H9 (cell line): ENCODE results near the gene NME4. TPM values are rescaled to one million over a fixed set of nuclear protein-coding genes. Genes with fewer than 3 reads are reported as not detected.

Experiments used
- DNase-seq: peaks from one replicate; pipeline ENCODE4 v3.0.0-alpha.2; 2017
- H2AFZ ChIP-seq: one replicate; pipeline ENCODE4 v1.6.1; 2013; ENCODE audit warnings: mild to moderate bottlenecking, low read length, control low read depth, moderate library complexity
- H2AK5ac ChIP-seq: 2 replicates; pipeline ENCODE4 v1.6.1; 2013; ENCODE audit warnings: low read length, control low read depth, mixed read lengths; ENCODE audit not compliant: insufficient read length
- H2BK120ac ChIP-seq: one replicate; pipeline ENCODE4 v1.6.1; 2013; ENCODE audit warnings: low read depth, mild to moderate bottlenecking, low read length, control low read depth, inconsistent platforms; ENCODE audit not compliant: poor library complexity, severe bottlenecking
- H2BK12ac ChIP-seq: 2 replicates; pipeline ENCODE4 v1.6.1; 2013; ENCODE audit warnings: low read length, control low read depth, mixed read lengths, low read depth; ENCODE audit not compliant: insufficient read length
- H2BK15ac ChIP-seq: 2 replicates; pipeline ENCODE4 v1.6.1; 2013; ENCODE audit warnings: low read depth, low read length, control low read depth
- H2BK20ac ChIP-seq: one replicate; pipeline ENCODE4 v1.6.1; 2013; ENCODE audit warnings: low read depth, mild to moderate bottlenecking, low read length, control low read depth, inconsistent platforms; ENCODE audit not compliant: poor library complexity, severe bottlenecking
- H2BK5ac ChIP-seq: 2 replicates; pipeline ENCODE4 v1.6.1; 2013; ENCODE audit warnings: low read length, control low read depth, mixed read lengths; ENCODE audit not compliant: insufficient read length
- H3K14ac ChIP-seq: 2 replicates; pipeline ENCODE4 v1.6.1; 2013; ENCODE audit warnings: low read length, control low read depth; ENCODE audit not compliant: insufficient read depth
- H3K18ac ChIP-seq: 2 replicates; pipeline ENCODE4 v1.6.1; 2013; ENCODE audit warnings: low read depth, mild to moderate bottlenecking, mixed read lengths, low read length, control low read depth; ENCODE audit not compliant: insufficient read length
- H3K23ac ChIP-seq: 2 replicates; pipeline ENCODE4 v1.6.1; 2013; ENCODE audit warnings: low read length, control low read depth, mixed read lengths, low read depth; ENCODE audit not compliant: insufficient read length
- H3K23me2 ChIP-seq: 2 replicates; pipeline ENCODE4 v1.6.1; 2013; ENCODE audit warnings: low read depth, mild to moderate bottlenecking, mixed read lengths, low read length, control low read depth; ENCODE audit not compliant: insufficient read length, poor library complexity, severe bottlenecking
- H3K27ac ChIP-seq: 2 replicates; pipeline ENCODE4 v1.5.1; 2013; ENCODE audit warnings: low read length, control low read depth, mixed read lengths, low read depth; ENCODE audit not compliant: insufficient read length
- H3K27me3 ChIP-seq: 2 replicates; pipeline ENCODE4 v1.6.1; 2013; ENCODE audit warnings: low read length, control low read depth, inconsistent platforms; ENCODE audit not compliant: insufficient read depth
- H3K4ac ChIP-seq: 2 replicates; pipeline ENCODE4 v1.6.1; 2013; ENCODE audit warnings: low read depth, mild to moderate bottlenecking, control low read depth, inconsistent platforms, low read length, moderate library complexity
- H3K4me1 ChIP-seq: 2 replicates; pipeline ENCODE4 v1.6.1; 2013; ENCODE audit warnings: low read length, control low read depth, inconsistent platforms; ENCODE audit not compliant: insufficient read depth
- H3K4me2 ChIP-seq: 2 replicates; pipeline ENCODE4 v1.6.1; 2013; ENCODE audit warnings: low read length, control low read depth, mixed read lengths; ENCODE audit not compliant: insufficient read length, insufficient read depth
- H3K56ac ChIP-seq: 2 replicates; pipeline ENCODE4 v1.6.1; 2013; ENCODE audit warnings: low read depth, mild to moderate bottlenecking, mixed read lengths, low read length, control low read depth; ENCODE audit not compliant: insufficient read length
- H3K79me1 ChIP-seq: 2 replicates; pipeline ENCODE4 v1.6.1; 2013; ENCODE audit warnings: low read depth, mild to moderate bottlenecking, moderate library complexity, low read length, control low read depth, inconsistent platforms; ENCODE audit not compliant: insufficient read depth, poor library complexity, severe bottlenecking
- H3K79me2 ChIP-seq: 2 replicates; pipeline ENCODE4 v1.6.1; 2013; ENCODE audit warnings: low read length, control low read depth, inconsistent platforms; ENCODE audit not compliant: insufficient read depth
- H3K9ac ChIP-seq: 2 replicates; pipeline ENCODE4 v1.6.1; 2013; ENCODE audit warnings: low read length, control low read depth, mixed read lengths; ENCODE audit not compliant: insufficient read length; ENCODE audit errors: extremely low read depth
- H3K9me3 ChIP-seq: one replicate; pipeline ENCODE4 v1.6.1; 2013; ENCODE audit warnings: low read depth, low read length, inconsistent platforms; ENCODE audit not compliant: control insufficient read depth
- H3T11ph ChIP-seq: one replicate; pipeline ENCODE4 v1.6.1; 2013; ENCODE audit warnings: mild to moderate bottlenecking, low read length, control low read depth, inconsistent platforms
- H4K20me1 ChIP-seq: one replicate; pipeline ENCODE4 v1.6.1; 2013; ENCODE audit not compliant: control insufficient read depth, insufficient read length, insufficient read depth
- H4K5ac ChIP-seq: 2 replicates; pipeline ENCODE4 v1.6.1; 2013; ENCODE audit warnings: low read depth, mild to moderate bottlenecking, mixed read lengths, low read length, control low read depth; ENCODE audit not compliant: insufficient read length
- H4K8ac ChIP-seq: replicated peaks from 2 replicates; pipeline ENCODE4 v1.6.1; 2013; ENCODE audit warnings: low read length, control low read depth, mixed read lengths, low read depth; ENCODE audit not compliant: insufficient read length
- H4K91ac ChIP-seq: 2 replicates; pipeline ENCODE4 v1.6.1; 2013; ENCODE audit warnings: low read depth, mild to moderate bottlenecking, moderate library complexity, mixed read lengths, low read length, control low read depth; ENCODE audit not compliant: insufficient read length
- H3K27ac Mint-ChIP-seq, 3 experiments: 2 replicates in 2 of 3; 3 replicates in 1 of 3; pipeline ENCODE4 v1.8.0; 2020 to 2021; ENCODE audit warnings: mixed read lengths in 3 of 3, mild to moderate bottlenecking in 1 of 3, moderate library complexity in 1 of 3
- H3K27me3 Mint-ChIP-seq: 2 replicates; pipeline ENCODE4 v1.8.0; 2021; ENCODE audit warnings: low read depth, mild to moderate bottlenecking, moderate library complexity, mixed read lengths
- H3K36me3 Mint-ChIP-seq, 3 experiments: 2 replicates in 2 of 3; 3 replicates in 1 of 3; pipeline ENCODE4 v1.8.0; 2020 to 2021; ENCODE audit warnings: low read depth in 3 of 3, mixed read lengths in 3 of 3; ENCODE audit not compliant: insufficient read depth in 1 of 3
- H3K4me1 Mint-ChIP-seq, 2 experiments: 2 replicates each; pipeline ENCODE4 v1.8.0; 2020; ENCODE audit warnings: mixed read lengths in 2 of 2
- H3K4me3 Mint-ChIP-seq, 2 experiments: 2 replicates in 1 of 2; 3 replicates in 1 of 2; pipeline ENCODE4 v1.8.0; 2020 to 2021; ENCODE audit warnings: mild to moderate bottlenecking in 2 of 2, mixed read lengths in 2 of 2, moderate library complexity in 1 of 2
- H3K9me3 Mint-ChIP-seq, 2 experiments: 2 replicates in 1 of 2; 3 replicates in 1 of 2; pipeline ENCODE4 v1.8.0; 2020; ENCODE audit warnings: mild to moderate bottlenecking in 2 of 2, mixed read lengths in 2 of 2, moderate library complexity in 1 of 2
- CTCF ChIP-seq: fragments of 200-600 bp; sonication (generic); conservative IDR thresholded peaks from 3 replicates; pipeline ENCODE4 v1.8.0; 2021; ENCODE audit warnings: antibody characterized with exemption, mild to moderate bottlenecking
- WGBS: extraction: QIAGEN DNeasy Blood & Tissue Kit; methylation state at CpG from one replicate; pipeline ENCODE4 v1.1.7; 2013; ENCODE audit warnings: missing lambda C conversion rate, low lambda C conversion rate, mixed read lengths; ENCODE audit not compliant: insufficient read length; ENCODE audit errors: extremely low coverage; 5-methylcytosine and 5-hydroxymethylcytosine counted together
- total RNA-seq: library from RNA; stranded (reverse); gene quantifications from 2 replicates; pipeline ENCODE4 v1.2.1, GENCODE V29; 2021

Gene NME4
- total RNA-seq, 1 experiment from 2014 or later = 320 TPM

- Histone ChIP-seq H3K23me2 (peaks cover 4% of the 10 kb centered on the region), H3K79me2 (no peaks in the 10 kb centered on the region), H2BK15ac (no peak overlapping the region), H3K4me2 (no peak overlapping the region), H4K91ac (no peak overlapping the region), H3K27ac (no peak overlapping the region), H4K8ac (no peak overlapping the region), H2AK5ac (no peak overlapping the region), H2BK12ac (no peak overlapping the region), H3K18ac (no peak overlapping the region), H2BK5ac (no peak overlapping the region), H2BK120ac (no peak overlapping the region), H4K20me1 (no peaks in the 10 kb centered on the region), H3K23ac (no peak overlapping the region), H3K9ac (no peak overlapping the region), H3K56ac (no peak overlapping the region), H3K14ac (no peak overlapping the region), H3T11ph (no peak overlapping the region), H3K27me3 (no peaks in the 10 kb centered on the region), H3K4ac (no peak overlapping the region), H3K79me1 (no peaks in the 10 kb centered on the region), H3K4me1 (no peaks in the 10 kb centered on the region; the same call in 1 of the 2 replicates), H2BK20ac (no peak overlapping the region), H4K5ac (no peak overlapping the region), H2AFZ (no peak overlapping the region), H3K9me3 (no peaks in the 10 kb centered on the region)
- TF ChIP-seq CTCF = peak; percentile 32; the same call in 2 of the 3 replicates
- peak overlapping the region in 1 of 3 experiments; percentile 85; a peak in 2 of 7 replicates for H3K27ac Mint-ChIP-seq
- no CpG with 5 or more reads among the region's 19 CpGs for WGBS
- H3K9me3 Mint-ChIP-seq = no peaks in the 10 kb centered on the region; a peak in 1 of 5 replicates
- H3K36me3 Mint-ChIP-seq = peaks cover 0 to 5% (median 0%) of the 10 kb centered on the region in 3 experiments; a peak in 3 of 7 replicates
- H3K4me1 Mint-ChIP-seq = peaks cover 44 to 48% of the 10 kb centered on the region in 2 experiments
- no peak for DNase-seq
- H3K4me3 Mint-ChIP-seq = no peak overlapping the region
- H3K27me3 Mint-ChIP-seq = peaks cover 3% of the 10 kb centered on the region; the same call in 1 of the 2 replicates
These were observed 10.3 kb upstream of the NME4 start for GRCh38 chr16:386641-387156.
